HG02885 (cell line): ENCODE results near the gene PSORS1C1.

Source experiments
- ATAC-seq: cut with Tn5 transposase; IDR thresholded peaks from one replicate; pipeline ENCODE4 v1.9.1; 2021; ENCODE audit warnings: mild to moderate bottlenecking; ENCODE audit not compliant: unreplicated experiment, poor library complexity

PSORS1C1 gene

GRCh38 chr6:31094389-31094881 lies 20.2 kb upstream of the PSORS1C1 start:
- no peak for ATAC-seq

- no peak for ATAC-seq
Observed at GRCh38 chr6:31096215-31096614, 18.4 kb upstream of the PSORS1C1 start.

DNA sequence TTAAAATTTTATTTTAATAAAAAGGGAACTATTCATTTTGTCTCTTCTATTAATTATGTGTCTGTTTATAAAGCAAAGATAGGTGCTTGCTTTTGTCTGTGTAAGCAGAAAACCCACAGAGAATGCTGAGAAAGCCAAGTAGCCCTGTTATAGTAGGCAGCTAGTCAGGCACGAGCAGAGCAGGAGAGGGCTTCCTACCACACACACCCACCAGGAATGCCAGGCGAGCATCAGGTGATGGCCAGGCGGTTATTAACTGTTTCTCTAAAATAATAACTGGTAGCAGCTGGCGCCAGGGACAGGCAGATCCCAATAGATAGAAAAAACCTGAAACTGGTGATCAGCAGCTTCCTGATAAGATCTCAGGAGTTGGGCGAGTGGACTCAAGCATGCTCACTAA lies 17.9 kb upstream of the PSORS1C1 start:
- no peak for ATAC-seq

DNA sequence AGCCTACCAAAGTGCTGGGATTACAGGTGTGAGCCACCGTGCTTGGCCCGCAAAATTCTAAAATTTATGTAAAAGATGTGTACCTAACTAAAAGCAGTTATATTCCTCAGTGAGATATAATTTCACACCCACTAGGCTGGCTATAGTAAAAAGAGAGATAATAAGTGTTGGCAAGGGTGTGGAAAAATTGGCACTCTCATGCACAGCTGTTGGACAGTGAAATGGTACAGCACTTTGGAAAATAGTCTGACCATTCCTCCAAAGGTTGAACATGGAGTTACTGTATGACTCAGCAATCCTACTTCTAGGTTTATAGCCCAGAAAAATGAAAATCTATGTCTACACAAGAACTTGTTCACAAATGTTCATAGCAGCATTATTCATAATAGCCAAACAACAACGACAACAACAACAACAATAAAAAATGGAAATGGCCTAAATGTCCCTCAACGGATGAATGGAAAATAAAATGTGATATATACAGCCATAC lies 16.1 kb upstream of the PSORS1C1 start:
- ATAC-seq: no peak

GRCh38 chr6:31103136-31103535 lies 11.5 kb upstream of the PSORS1C1 start:
- no peak for ATAC-seq

DNA sequence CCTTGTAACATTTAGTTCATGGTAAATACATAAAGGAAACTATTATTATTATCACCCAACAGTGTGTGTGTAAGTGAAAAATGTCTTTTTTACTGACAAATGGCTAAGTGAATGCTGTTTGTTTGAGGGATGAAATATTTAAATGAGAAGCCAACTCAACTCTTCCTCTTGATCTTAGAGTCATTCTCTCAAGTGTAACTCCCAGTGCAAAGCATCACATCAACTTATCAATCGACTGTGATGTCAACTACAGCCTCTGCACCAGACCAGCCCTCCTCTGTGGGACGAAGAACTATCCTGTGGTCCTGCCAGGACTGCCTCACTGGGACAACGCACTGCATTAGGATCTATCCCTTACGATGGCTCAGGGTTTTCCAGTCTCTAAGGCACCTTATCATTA lies 7.5 kb upstream of the PSORS1C1 start:
- ATAC-seq: no peak

- no peak for ATAC-seq
Observed at GRCh38 chr6:31110825-31111582, 3.6 kb upstream of the PSORS1C1 start.

- no peak for ATAC-seq
Observed at GRCh38 chr6:31111712-31112111, 2.9 kb upstream of the PSORS1C1 start.

DNA sequence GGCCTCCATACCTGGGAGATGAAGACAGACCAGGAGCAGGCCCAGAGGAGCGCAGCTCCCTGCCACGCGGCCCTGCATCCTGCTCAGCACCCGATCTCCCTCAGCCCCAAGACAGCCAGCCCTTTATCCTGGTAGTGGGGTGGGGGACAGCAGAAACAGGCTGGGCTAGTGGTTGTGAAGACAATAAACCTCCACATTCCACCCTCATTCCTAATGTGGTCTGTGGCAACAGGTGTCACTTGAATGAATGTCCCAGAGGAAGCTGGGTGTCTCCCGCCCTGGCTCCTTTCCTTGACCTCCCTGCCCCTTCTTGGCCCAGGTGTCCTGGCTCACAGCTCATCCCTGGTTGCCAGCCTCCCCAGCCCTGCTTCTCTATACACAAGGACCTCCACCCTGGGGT lies 2.1 kb upstream of the PSORS1C1 start, which contains the start of gene C6orf15:
C6orf15 (minus strand) TSS at position 98 of the 400 bp plus-strand sequence; CDS start at position 78, 20 bp downstream.
- no peak for ATAC-seq

DNA sequence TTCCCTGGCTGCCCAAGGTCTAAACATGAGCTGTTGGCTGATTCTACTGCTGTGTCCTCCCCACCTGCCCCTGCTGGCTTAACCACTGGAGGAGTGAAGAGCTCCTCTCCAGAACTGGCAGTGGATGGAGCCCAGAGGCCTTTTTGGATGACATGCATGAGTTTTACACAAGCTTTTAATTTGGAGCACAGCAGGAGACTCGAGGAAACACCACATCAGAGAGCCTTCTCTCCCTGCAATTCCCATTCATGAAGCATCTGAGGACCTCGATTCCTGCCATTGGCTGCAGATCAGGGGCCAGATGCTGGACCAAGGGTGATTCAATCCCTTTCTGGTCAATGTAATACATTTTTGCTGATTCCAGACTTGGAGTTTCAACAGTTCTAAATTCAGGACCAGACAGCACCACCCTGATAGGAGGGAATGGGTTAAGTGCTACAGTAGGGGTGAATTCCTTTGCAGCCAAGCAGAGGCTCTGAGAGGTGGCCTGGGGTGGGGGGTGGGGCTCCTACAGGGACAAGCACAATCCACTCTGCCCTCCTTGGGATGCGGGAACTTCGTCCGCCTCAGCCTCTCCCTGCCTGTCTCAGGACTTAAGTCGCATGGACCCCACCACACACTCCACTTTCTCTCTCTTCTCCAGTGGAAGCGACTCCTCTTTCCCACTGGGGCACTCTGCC lies 599 bp upstream of the PSORS1C1 start:
- no peak for ATAC-seq

DNA sequence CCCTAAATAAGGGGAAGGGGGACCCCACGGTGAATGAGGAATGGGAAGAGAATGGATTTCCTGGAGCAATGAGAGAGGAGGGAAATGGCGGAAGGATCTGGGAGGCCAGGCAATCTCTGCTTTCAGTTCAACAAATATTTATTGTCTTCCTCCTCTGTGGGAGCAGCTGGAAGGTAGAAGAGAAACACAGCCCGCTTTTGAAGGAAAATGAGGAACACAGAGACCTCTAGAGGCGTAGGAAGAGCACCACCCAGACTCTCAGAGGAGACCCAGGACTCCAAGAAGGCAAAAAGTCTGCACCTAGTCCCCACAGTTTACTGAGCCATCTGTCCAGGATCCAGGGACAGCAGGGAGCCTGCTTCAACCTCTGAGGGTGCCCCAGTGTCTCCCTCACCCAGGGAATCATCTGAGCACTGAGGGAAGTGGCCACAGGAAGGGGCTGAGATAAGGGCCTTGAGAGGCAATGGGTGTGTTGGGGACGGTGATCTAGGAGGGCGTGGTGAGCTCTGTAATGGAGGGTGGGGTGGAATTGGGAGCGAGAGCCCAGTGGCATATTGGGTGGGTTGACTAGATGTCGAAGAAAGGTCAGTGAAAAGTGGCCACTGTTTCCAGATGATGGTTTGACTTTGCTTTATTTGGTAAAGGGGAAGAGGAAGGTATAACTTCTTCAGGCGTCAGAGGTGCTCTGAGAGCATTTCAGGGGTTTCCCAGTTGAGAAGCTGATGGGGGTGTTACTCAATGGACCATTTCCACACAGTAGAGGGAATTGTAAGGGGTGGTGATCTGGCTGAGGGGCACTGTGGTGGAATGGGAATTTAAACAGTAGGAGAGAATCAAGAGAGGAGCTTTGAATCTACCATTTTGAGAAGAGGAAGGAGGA lies 610 bp downstream of the PSORS1C1 start:
- no peak for ATAC-seq

DNA sequence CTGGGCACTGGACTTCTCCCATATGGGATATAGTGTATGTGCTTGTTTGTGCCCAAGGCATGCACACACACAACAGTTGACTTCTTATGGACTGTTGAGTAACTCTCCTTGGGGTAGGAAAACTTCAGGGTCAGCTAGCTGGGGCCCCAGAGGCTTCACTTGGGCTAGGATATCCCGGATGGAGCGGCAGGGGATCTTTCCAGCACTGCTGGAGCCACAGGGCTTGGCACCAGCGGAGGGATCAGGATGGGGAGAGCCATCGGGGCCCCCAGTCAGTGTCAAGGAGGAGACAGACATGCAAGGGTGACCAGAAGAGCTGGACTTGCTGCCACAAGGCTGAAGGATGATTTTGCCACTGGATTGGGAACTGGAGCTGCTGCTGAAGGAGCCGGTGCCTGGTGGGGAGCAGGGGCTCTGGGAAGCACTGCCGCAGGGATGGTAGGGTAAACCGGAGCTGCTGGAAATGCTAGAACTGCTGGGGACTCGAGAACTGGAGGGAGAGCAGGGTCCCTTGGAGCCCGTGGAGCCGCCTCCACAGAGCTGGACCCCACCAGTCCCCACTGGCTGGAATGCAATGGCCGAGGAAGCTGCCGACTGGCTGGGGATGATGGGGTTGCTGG lies 1.5 kb downstream of the PSORS1C1 start:
- ATAC-seq: no peak

- no peak for ATAC-seq
Observed at GRCh38 chr6:31116661-31117385, 2.2 kb downstream of the PSORS1C1 start.

GRCh38 chr6:31118178-31118577 lies 3.6 kb downstream of the PSORS1C1 start:
- no peak for ATAC-seq

GRCh38 chr6:31120151-31120915 lies 5.7 kb downstream of the PSORS1C1 start, which contains the start of gene CDSN:
Gene CDSN (minus strand): TSS chr6:31120446. CDS start chr6:31120419, 27 bp downstream.
- no peak for ATAC-seq

DNA sequence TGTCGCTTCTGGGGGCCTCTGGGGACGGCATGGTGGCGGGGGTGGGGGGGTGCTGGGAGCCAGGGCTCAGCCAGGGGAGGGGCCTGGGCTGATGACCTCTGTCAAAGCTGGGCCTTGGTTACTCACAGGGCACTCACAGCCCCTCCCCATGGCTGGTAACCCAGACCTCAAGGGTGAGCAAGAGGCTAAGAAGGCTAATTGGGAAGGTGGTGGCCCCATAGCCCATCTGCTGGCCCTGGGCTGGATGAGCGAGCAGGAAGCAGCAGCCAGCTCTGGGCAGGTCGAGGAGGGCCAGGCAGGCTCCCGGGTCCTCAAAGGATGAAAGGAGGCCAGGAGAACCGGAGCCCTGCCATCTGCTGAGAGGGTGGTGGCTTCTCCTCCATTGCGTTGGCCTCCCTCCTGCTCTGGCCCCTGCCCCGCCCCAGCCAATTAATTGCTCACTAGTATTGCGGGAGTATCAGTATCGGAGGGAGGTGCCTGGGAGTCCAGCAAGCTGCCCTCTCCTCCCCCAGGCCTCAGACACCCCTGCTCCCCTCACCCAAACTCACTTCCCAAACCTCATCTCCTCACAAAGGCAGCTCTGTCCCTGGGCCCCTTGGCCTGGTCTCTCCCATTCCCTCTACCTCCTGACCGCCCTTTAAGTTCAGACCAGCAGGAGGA lies 6.7 kb downstream of the PSORS1C1 start:
- ATAC-seq: no peak

GRCh38 chr6:31122791-31123706 lies 8.4 kb downstream of the PSORS1C1 start:
- no peak for ATAC-seq
